ENCODE results near the gene TMEM176B. TPM values are rescaled to one million over a fixed set of nuclear protein-coding genes. Genes with fewer than 3 reads are reported as not detected.

The TMEM176B gene
- total RNA-seq, 3 donors from 2014 or later (not counting 1 experiment from before 2014, with no cell fraction given) = 4.0 TPM; not detected in 2

- no peaks in the 10 kb centered on the region for H3K36me3 ChIP-seq (ENCODE audit: control insufficient read depth, insufficient read depth, low read length)
- no peaks in the 10 kb centered on the region for H3K9me3 Mint-ChIP-seq
- H3K9me3 ChIP-seq (ENCODE audit: control insufficient read depth, insufficient read depth, low read length) = no peaks in the 10 kb centered on the region
- no peaks in the 10 kb centered on the region for H3K36me3 Mint-ChIP-seq
- no peak overlapping the region for H3K4me3 Mint-ChIP-seq
- no peak overlapping the region for H3K27ac ChIP-seq (ENCODE audit: low read length)
- DNase-seq (no peak), ATAC-seq (no peak)
- peaks cover 10% of the 10 kb centered on the region in 2 donors for H3K27me3 Mint-ChIP-seq (ENCODE audit: low read depth in 2 of 2)
- H3K27me3 ChIP-seq (ENCODE audit: control insufficient read depth, insufficient read depth, low read length) = no peaks in the 10 kb centered on the region
- H3K27ac Mint-ChIP-seq = no peak overlapping the region
- TF ChIP-seq CTCF (IDR thresholded peaks at IDR 0.05) = no peak
- intact Hi-C loops (cut with micrococcal nuclease) = no loop called here
- no peaks in the 10 kb centered on the region for H3K4me1 Mint-ChIP-seq
- WGBS (ENCODE audit: insufficient coverage) = 35% methylated on average over 4 of the region's 4 CpGs
- no peak overlapping the region for H3K4me3 ChIP-seq (ENCODE audit: low read length)
- H3K4me1 ChIP-seq (ENCODE audit: control insufficient read depth, insufficient read depth, low read length) = no peaks in the 10 kb centered on the region
Observed at GRCh38 chr7:150845421-150845861, 45.3 kb upstream of the TMEM176B start.

GRCh38 chr7:150842716-150843115 is 42.6 kb upstream of the TMEM176B start:
- no peak overlapping the region for H3K4me3 ChIP-seq (ENCODE audit: low read length)
- no peaks in the 10 kb centered on the region for H3K27me3 ChIP-seq (ENCODE audit: control insufficient read depth, insufficient read depth, low read length)
- intact Hi-C loops (cut with micrococcal nuclease) = no loop called here
- H3K9me3 ChIP-seq (ENCODE audit: control insufficient read depth, insufficient read depth, low read length) = no peaks in the 10 kb centered on the region
- Mint-ChIP-seq H3K4me1 (no peaks in the 10 kb centered on the region), H3K27ac (no peak overlapping the region), H3K27me3 (ENCODE audit: low read depth in 2 of 2) (peaks cover 9 to 20% of the 10 kb centered on the region in 2 donors), H3K36me3 (no peaks in the 10 kb centered on the region), H3K9me3 (no peaks in the 10 kb centered on the region), H3K4me3 (no peak overlapping the region)
- H3K4me1 ChIP-seq (ENCODE audit: control insufficient read depth, insufficient read depth, low read length) = no peaks in the 10 kb centered on the region
- ATAC-seq (no peak), DNase-seq (no peak)
- no peak overlapping the region for H3K27ac ChIP-seq (ENCODE audit: low read length)
- no peak for TF ChIP-seq CTCF (IDR thresholded peaks at IDR 0.05)
- no peaks in the 10 kb centered on the region for H3K36me3 ChIP-seq (ENCODE audit: control insufficient read depth, insufficient read depth, low read length)
- 71% methylated on average over 4 of the region's 4 CpGs for WGBS (ENCODE audit: insufficient coverage)

- no peak for DNase-seq
- WGBS (ENCODE audit: insufficient coverage) = 92% methylated on average over 3 of the region's 3 CpGs
- peaks cover 9 to 20% of the 10 kb centered on the region in 2 donors for H3K27me3 Mint-ChIP-seq (ENCODE audit: low read depth in 2 of 2)
Observed at GRCh38 chr7:150842018-150842417, 41.9 kb upstream of the TMEM176B start.

More at GRCh38 chr7:150842018-150842417, 41.9 kb upstream of the TMEM176B start:
- no peaks in the 10 kb centered on the region for H3K9me3 Mint-ChIP-seq
- no peak overlapping the region for H3K4me3 Mint-ChIP-seq
- Histone ChIP-seq H3K9me3 (ENCODE audit: control insufficient read depth, insufficient read depth, low read length) (no peaks in the 10 kb centered on the region), H3K4me1 (ENCODE audit: control insufficient read depth, insufficient read depth, low read length) (no peaks in the 10 kb centered on the region), H3K4me3 (ENCODE audit: low read length) (no peak overlapping the region), H3K27me3 (ENCODE audit: control insufficient read depth, insufficient read depth, low read length) (no peaks in the 10 kb centered on the region), H3K36me3 (ENCODE audit: control insufficient read depth, insufficient read depth, low read length) (no peaks in the 10 kb centered on the region), H3K27ac (ENCODE audit: low read length) (no peak overlapping the region)
- no peak overlapping the region for H3K27ac Mint-ChIP-seq
- intact Hi-C loops (cut with micrococcal nuclease) = no loop called here
- no peaks in the 10 kb centered on the region for H3K4me1 Mint-ChIP-seq
- no peak for TF ChIP-seq CTCF (IDR thresholded peaks at IDR 0.05)
- no peak for ATAC-seq
- H3K36me3 Mint-ChIP-seq = no peaks in the 10 kb centered on the region
